Measurements from ENCODE around the gene HOXD13. TPM values are rescaled to one million over a fixed set of nuclear protein-coding genes. Genes with fewer than 3 reads are reported as not detected.

HOXD13 gene
- total RNA-seq, 1 experiment from 2014 or later: not detected

DNA sequence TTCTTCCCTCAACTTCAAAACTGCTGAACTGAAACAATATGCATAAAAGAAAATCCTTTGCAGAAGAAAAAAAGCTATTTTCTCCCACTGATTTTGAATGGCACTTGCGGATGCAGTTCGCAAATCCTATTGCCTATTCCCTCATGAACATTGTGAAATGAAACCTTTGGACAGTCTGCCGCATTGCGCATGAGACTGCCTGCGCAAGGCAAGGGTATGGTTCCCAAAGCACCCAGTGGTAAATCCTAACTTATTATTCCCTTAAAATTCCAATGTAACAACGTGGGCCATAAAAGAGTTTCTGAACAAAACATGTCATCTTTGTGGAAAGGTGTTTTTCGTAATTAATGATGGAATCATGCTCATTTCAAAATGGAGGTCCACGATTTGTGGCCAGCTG lies 45.4 kb downstream of the HOXD13 start:
- no peaks in the 10 kb centered on the region for H3K9me2 ChIP-seq (ENCODE audit: insufficient read depth)
- H3K36me3 ChIP-seq (ENCODE audit: low read depth): no peaks in the 10 kb centered on the region

DNA sequence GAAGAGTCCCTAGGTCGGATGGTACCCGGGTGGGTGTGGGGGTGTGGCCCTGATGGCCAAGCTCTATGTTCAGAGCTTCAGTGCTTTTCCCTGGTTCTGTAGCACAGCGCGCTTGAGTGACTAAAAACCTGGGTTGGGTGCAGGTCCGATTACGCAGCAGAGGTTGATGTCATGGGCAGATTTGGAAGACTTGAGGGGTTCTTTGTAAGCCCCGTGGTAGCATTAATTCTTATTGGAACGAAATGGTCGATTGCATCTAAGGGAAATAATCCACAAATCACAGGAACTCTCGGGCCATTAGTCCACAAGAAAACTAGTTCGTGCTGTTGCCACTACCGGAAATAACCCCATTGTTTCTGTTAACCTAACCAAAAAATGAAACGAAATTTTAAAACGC lies 46.0 kb downstream of the HOXD13 start:
- Histone ChIP-seq H3K4me2 (peak overlapping the region; percentile 1; the same call in 1 of the 2 replicates), H3K36me3 (ENCODE audit: low read depth) (no peaks in the 10 kb centered on the region), H3K4me3 (no peak overlapping the region), H4K20me1 (ENCODE audit: insufficient read depth) (no peaks in the 10 kb centered on the region), H3K27ac (no peak overlapping the region), H2AFZ (no peak overlapping the region), H3K9me3 (ENCODE audit: insufficient read depth, low read depth) (no peaks in the 10 kb centered on the region), H3F3A (ENCODE audit: insufficient read depth, low read depth) (no peaks in the 10 kb centered on the region), H3K79me2 (ENCODE audit: low read depth) (no peaks in the 10 kb centered on the region), H3K27me3 (ENCODE audit: insufficient read depth, low read depth) (peaks cover 17% of the 10 kb centered on the region; the same call in 1 of the 2 replicates), H3K9me2 (ENCODE audit: insufficient read depth) (no peaks in the 10 kb centered on the region), H3K4me1 (replicated peaks; ENCODE audit: insufficient read depth) (no peaks in the 10 kb centered on the region)
- intact Hi-C loops (cut with micrococcal nuclease; ENCODE audit: unreplicated experiment): no loop called here
- CTCF ChIA-PET: no interaction called here
- BruUV-seq (replicated peaks): no TSS peak
- TF ChIP-seq EZH2 (IDR thresholded peaks at IDR 0.05; ENCODE audit: low read depth): no peak
- TF ChIP-seq, protein P1, sequence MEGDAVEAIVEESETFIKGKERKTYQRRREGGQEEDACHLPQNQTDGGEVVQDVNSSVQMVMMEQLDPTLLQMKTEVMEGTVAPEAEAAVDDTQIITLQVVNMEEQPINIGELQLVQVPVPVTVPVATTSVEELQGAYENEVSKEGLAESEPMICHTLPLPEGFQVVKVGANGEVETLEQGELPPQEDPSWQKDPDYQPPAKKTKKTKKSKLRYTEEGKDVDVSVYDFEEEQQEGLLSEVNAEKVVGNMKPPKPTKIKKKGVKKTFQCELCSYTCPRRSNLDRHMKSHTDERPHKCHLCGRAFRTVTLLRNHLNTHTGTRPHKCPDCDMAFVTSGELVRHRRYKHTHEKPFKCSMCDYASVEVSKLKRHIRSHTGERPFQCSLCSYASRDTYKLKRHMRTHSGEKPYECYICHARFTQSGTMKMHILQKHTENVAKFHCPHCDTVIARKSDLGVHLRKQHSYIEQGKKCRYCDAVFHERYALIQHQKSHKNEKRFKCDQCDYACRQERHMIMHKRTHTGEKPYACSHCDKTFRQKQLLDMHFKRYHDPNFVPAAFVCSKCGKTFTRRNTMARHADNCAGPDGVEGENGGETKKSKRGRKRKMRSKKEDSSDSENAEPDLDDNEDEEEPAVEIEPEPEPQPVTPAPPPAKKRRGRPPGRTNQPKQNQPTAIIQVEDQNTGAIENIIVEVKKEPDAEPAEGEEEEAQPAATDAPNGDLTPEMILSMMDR (conservative IDR thresholded peaks at IDR 0.05): no peak
- POLR2A ChIA-PET (ENCODE audit: unreplicated experiment): interaction anchor here (0.7 kb wide), 1 partner anchor 1193 kb away, joined by 5 read pairs; no protein-coding TSS in a partner anchor
- no peak for DNase-seq

More for the DNA sequence above, 45.4 kb downstream of the HOXD13 start:
- Histone ChIP-seq H3K4me2 (no peak overlapping the region), H3K79me2 (ENCODE audit: low read depth) (no peaks in the 10 kb centered on the region), H4K20me1 (ENCODE audit: insufficient read depth) (no peaks in the 10 kb centered on the region), H3F3A (ENCODE audit: insufficient read depth, low read depth) (no peaks in the 10 kb centered on the region), H3K27ac (no peak overlapping the region), H3K4me1 (replicated peaks; ENCODE audit: insufficient read depth) (no peaks in the 10 kb centered on the region), H3K4me3 (no peak overlapping the region), H3K9me3 (ENCODE audit: insufficient read depth, low read depth) (no peaks in the 10 kb centered on the region), H2AFZ (no peak overlapping the region), H3K27me3 (ENCODE audit: insufficient read depth, low read depth) (peaks cover 12% of the 10 kb centered on the region; the same call in 1 of the 2 replicates)
- intact Hi-C loops (cut with micrococcal nuclease; ENCODE audit: unreplicated experiment): no loop called here
- POLR2A ChIA-PET (ENCODE audit: unreplicated experiment): no interaction called here
- CTCF ChIA-PET: no interaction called here
- no peak for TF ChIP-seq EZH2 (IDR thresholded peaks at IDR 0.05; ENCODE audit: low read depth)
- TF ChIP-seq, protein P1 (conservative IDR thresholded peaks at IDR 0.05): no peak
- no peak for DNase-seq
- no TSS peak for BruUV-seq (replicated peaks)

DNA sequence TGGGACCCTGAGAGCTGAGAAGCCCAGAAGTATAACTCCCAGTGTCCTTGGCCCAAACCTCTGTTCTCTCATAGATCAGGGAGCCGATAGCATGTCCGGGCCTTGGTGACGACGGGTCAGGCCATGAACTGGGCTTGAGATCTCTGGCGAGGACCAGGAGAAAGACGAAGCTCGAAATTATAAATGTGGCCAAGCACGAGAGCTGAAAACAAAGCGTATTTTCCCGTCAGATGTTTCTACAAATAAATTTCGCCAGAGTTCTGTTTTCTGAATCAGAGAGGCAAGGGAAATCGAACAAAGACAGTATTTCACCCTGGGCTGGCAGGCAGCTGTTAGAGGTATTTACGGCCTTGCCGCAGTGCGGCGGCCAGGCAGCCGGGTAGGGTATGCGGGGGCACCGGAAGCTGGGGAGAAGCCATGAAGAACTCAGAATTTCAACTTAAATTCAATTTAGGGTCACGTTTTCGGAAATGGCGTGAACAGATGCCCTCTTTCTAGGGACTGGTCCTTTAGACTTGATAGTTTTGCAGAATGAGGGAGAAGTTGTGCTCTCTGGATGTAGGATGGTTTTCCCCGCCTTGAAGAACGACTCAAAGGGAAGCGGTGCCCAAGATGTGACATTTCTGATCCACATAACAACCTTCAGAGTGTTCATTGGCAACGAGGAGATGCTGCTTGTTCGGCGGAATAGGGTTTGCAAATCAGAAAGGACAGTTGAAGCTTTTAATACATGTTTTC lies 46.6 kb downstream of the HOXD13 start:
- Histone ChIP-seq H3K4me1 (replicated peaks; ENCODE audit: insufficient read depth) (no peaks in the 10 kb centered on the region), H3K27ac (no peak overlapping the region), H3K4me3 (no peak overlapping the region), H2AFZ (no peak overlapping the region), H3F3A (ENCODE audit: insufficient read depth, low read depth) (no peaks in the 10 kb centered on the region), H3K9me3 (ENCODE audit: insufficient read depth, low read depth) (no peaks in the 10 kb centered on the region), H3K27me3 (ENCODE audit: insufficient read depth, low read depth) (peaks cover 20% of the 10 kb centered on the region; the same call in 1 of the 2 replicates), H3K9me2 (ENCODE audit: insufficient read depth) (no peaks in the 10 kb centered on the region), H4K20me1 (ENCODE audit: insufficient read depth) (no peaks in the 10 kb centered on the region), H3K4me2 (peak overlapping the region; percentile 1; the same call in 1 of the 2 replicates), H3K36me3 (ENCODE audit: low read depth) (no peaks in the 10 kb centered on the region), H3K79me2 (ENCODE audit: low read depth) (no peaks in the 10 kb centered on the region)
- POLR2A ChIA-PET (ENCODE audit: unreplicated experiment): interaction anchor here (0.7 kb wide), 1 partner anchor 1192 kb away, joined by 5 read pairs; no protein-coding TSS in a partner anchor
- DNase-seq: no peak
- no peak for TF ChIP-seq EZH2 (IDR thresholded peaks at IDR 0.05; ENCODE audit: low read depth)
- CTCF ChIA-PET: interaction anchor here (1.4 kb wide), 1 partner anchor 515 kb away, joined by 11 read pairs; no protein-coding TSS in a partner anchor
- intact Hi-C loops (cut with micrococcal nuclease; ENCODE audit: unreplicated experiment): no loop called here
- BruUV-seq (replicated peaks): no TSS peak

All from PC-9 (cell line).